K562 (cell line): ENCODE data around the gene PRKD1. TPM values are rescaled to one million over a fixed set of nuclear protein-coding genes. Genes with fewer than 3 reads are reported as not detected.

Experiments used
- ATF6 ChIP-seq: sonication (generic); formaldehyde crosslinking; IDR thresholded peaks from 2 replicates; pipeline ENCODE4 v1.4.0; 2020; ENCODE audit warnings: mild to moderate bottlenecking, missing genetic modification reagents
- CREM ChIP-seq: IDR thresholded peaks from 2 replicates; pipeline ENCODE4 v1.6.1; 2014; ENCODE audit warnings: antibody characterized with exemption, low read depth
- MAFF ChIP-seq: IDR thresholded peaks from 2 replicates; pipeline ENCODE4 v1.6.1; 2012; ENCODE audit warnings: low read length, improper control_type of control experiment
- PCBP2 ChIP-seq: fragments of 200-400 bp; formaldehyde crosslinking; IDR thresholded peaks from 2 replicates; pipeline ENCODE4 v1.6.1; 2018; ENCODE audit warnings: low read length, low read depth, mild to moderate bottlenecking, moderate library complexity; ENCODE audit not compliant: poor library complexity, severe bottlenecking
- SIX5 ChIP-seq, 2 experiments: IDR thresholded peaks; 2 replicates each; pipeline ENCODE4 v1.6.1; 2011; ENCODE audit warnings: low read length in 2 of 2, borderline replicate concordance in 1 of 2, low read depth in 1 of 2, mild to moderate bottlenecking in 1 of 2, moderate library complexity in 1 of 2; ENCODE audit not compliant: insufficient read depth in 1 of 2
- SMAD3 ChIP-seq: fragments of 450-650 bp; formaldehyde crosslinking; conservative IDR thresholded peaks from 2 replicates; pipeline ENCODE4 v1.4.0; 2020; ENCODE audit warnings: mild to moderate bottlenecking
- polyA plus RNA-seq, 8 experiments: library from polyadenylated mRNA; depleted of rRNA in 4 of 8; stranded (reverse) in 5 of 8; unstranded in 3 of 8; fragments of >200 nt; fragmentation: Nextera tagmentation in 2 of 8; fragmentation: Illumina TruSeq in 1 of 8; extraction: Ambion mirVana in 2 of 8; extraction: Trizol in 1 of 8; gene quantifications; 2 replicates each; pipeline versions ENCODE4 v1.2.1 to v1.2.3, GENCODE V29; 2011 to 2014; ENCODE audit warnings: inconsistent platforms in 1 of 8, missing spikeins in 1 of 8
- total RNA-seq, 7 experiments: library from RNA; depleted of rRNA in 6 of 7; stranded (reverse); fragments of >200 nt in 6 of 7; fragmentation: Illumina TruSeq in 2 of 7; extraction: Trizol in 2 of 7; gene quantifications; 2 replicates each; pipeline versions ENCODE4 v1.2.1 to v1.2.3, GENCODE V29; 2011 to 2021; ENCODE audit warnings: low replicate concordance in 1 of 7
- TF ChIP-seq, protein P1 (sequence below): fragments of 450-650 bp; IDR thresholded peaks from 2 replicates; pipeline ENCODE4 v1.6.1; 2014; ENCODE audit warnings: low read depth, mild to moderate bottlenecking, moderate library complexity, borderline replicate concordance

PRKD1 gene
- total and polyA plus RNA-seq, 9 of the 15 experiments (the other 6 are each of a cell fraction or from before 2014, with no cell fraction given) = 0.04 to 0.25 (median 0.13) TPM; not detected in 1

DNA sequence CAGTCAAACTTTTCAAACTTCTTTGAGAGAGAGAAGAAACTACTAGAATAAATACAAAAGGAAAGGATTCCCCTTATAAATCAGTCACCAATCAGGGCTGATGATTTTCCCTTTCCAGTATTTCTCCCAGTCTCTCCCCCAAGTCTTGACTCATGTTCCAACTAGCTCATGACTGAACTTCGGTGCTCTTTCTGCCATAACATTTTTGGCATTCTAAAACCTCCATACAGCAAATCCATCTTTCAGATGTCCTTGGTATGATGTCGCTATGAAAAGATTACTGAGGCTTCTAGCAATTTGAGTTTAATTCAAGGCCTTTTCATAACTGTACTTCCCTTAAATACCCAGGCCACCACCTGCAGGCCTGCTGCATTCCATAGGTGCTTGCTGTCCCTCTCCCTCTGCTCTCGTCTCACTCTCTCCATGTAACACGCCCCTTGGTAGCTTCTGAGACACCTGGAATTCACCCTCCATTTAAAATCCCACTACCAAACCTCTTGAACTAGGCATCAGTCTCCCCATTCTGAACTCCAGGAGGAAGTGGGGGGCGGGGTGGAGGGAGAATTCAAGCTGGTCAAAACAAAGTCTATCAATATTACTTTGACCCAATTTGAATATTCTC is 2.4 kb downstream of the PRKD1 start (continued):
- no peak for TF ChIP-seq ATF6
- no peak for TF ChIP-seq CREM
- no peak for TF ChIP-seq SMAD3 (CRISPR knock-in tag)
- no peak for TF ChIP-seq MAFF
- no peak for TF ChIP-seq PCBP2
- TF ChIP-seq, protein P1, sequence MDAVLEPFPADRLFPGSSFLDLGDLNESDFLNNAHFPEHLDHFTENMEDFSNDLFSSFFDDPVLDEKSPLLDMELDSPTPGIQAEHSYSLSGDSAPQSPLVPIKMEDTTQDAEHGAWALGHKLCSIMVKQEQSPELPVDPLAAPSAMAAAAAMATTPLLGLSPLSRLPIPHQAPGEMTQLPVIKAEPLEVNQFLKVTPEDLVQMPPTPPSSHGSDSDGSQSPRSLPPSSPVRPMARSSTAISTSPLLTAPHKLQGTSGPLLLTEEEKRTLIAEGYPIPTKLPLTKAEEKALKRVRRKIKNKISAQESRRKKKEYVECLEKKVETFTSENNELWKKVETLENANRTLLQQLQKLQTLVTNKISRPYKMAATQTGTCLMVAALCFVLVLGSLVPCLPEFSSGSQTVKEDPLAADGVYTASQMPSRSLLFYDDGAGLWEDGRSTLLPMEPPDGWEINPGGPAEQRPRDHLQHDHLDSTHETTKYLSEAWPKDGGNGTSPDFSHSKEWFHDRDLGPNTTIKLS = no peak
- no peak for TF ChIP-seq SIX5 (IDR thresholded peaks at IDR 0.05; ENCODE audit: borderline replicate concordance in 1 of 2, insufficient read depth in 1 of 2, low read depth in 1 of 2, low read length in 2 of 2)
- TF ChIP-seq, all 486 proteins: peak for 0
